IMR-90 (cell line): ENCODE results near the gene SPAG9. TPM values are rescaled to one million over a fixed set of nuclear protein-coding genes. Genes with fewer than 3 reads are reported as not detected.

ENCODE experiments used
- ATAC-seq: fragments of 200-7000 bp; cut with Tn5 transposase; 2 replicates; pipeline ENCODE4 v1.9.1; 2020; ENCODE audit warnings: low read depth, mild to moderate bottlenecking, moderate library complexity
- BruUV-seq: library from RNA; stranded (reverse); fragments of 400-500 nt; replicated peaks from 2 replicates; lab custom pipeline; 2021; lab: Mats Ljungman, UMichigan
- CTCF ChIA-PET: fragments of 300-600 bp; formaldehyde crosslinking; extraction: SDS; loops from one replicate; lab custom pipeline; 2021; ENCODE audit warnings: antibody characterized with exemption; lab: Yijun Ruan, JAX
- POLR2A ChIA-PET: fragments of 300-600 bp; sonication (Branson Sonifier 250); formaldehyde crosslinking; loops from one replicate; lab custom pipeline; 2022; ENCODE audit warnings: antibody characterized with exemption; ENCODE audit not compliant: unreplicated experiment; lab: Charles Lee
- DNase-seq: peaks from one replicate; pipeline ENCODE4 v3.0.0; 2013
- H2AFZ ChIP-seq: replicated peaks from 2 replicates; pipeline ENCODE3; 2013; ENCODE audit warnings: low read length, mild to moderate bottlenecking; ENCODE audit not compliant: poor library complexity
- H2AK5ac ChIP-seq: 2 replicates; pipeline ENCODE4 v1.6.1; 2013; ENCODE audit warnings: low read depth, low read length, inconsistent platforms
- H2AK9ac ChIP-seq: replicated peaks from 2 replicates; pipeline ENCODE3; 2013; ENCODE audit warnings: mild to moderate bottlenecking, low read depth, low read length, moderate library complexity; ENCODE audit not compliant: poor library complexity
- H2BK120ac ChIP-seq: 2 replicates; pipeline ENCODE4 v1.6.1; 2013; ENCODE audit warnings: low read depth, low read length, inconsistent platforms
- H2BK15ac ChIP-seq: 3 replicates; pipeline ENCODE4 v1.6.1; 2013; ENCODE audit warnings: low read depth, low read length, inconsistent platforms
- H2BK20ac ChIP-seq: 2 replicates; pipeline ENCODE4 v1.6.1; 2013; ENCODE audit warnings: low read depth, mild to moderate bottlenecking, inconsistent platforms, low read length, moderate library complexity
- H2BK5ac ChIP-seq: 2 replicates; pipeline ENCODE4 v1.6.1; 2013; ENCODE audit warnings: mild to moderate bottlenecking, low read depth, low read length, inconsistent platforms; ENCODE audit not compliant: poor library complexity, severe bottlenecking
- H3K14ac ChIP-seq: replicated peaks from 2 replicates; pipeline ENCODE4 v1.6.1; 2013; ENCODE audit warnings: low read depth, low read length, inconsistent platforms
- H3K18ac ChIP-seq: 2 replicates; pipeline ENCODE4 v1.6.1; 2013; ENCODE audit warnings: low read depth, low read length, control low read depth
- H3K23ac ChIP-seq: 2 replicates; pipeline ENCODE4 v1.6.1; 2013; ENCODE audit warnings: low read depth, low read length, inconsistent platforms
- H3K27ac ChIP-seq: 2 replicates; pipeline ENCODE4 v1.5.1; 2013; ENCODE audit warnings: mild to moderate bottlenecking, control low read depth, low read length; ENCODE audit not compliant: insufficient read depth
- H3K27me3 ChIP-seq: 2 replicates; pipeline ENCODE4 v1.6.1; 2013; ENCODE audit warnings: low read length; ENCODE audit not compliant: control insufficient read depth, insufficient read depth
- H3K36me3 ChIP-seq: 2 replicates; pipeline ENCODE4 v1.6.1; 2013; ENCODE audit warnings: low read length, mixed read lengths; ENCODE audit not compliant: control insufficient read depth, insufficient read depth
- H3K4ac ChIP-seq: 2 replicates; pipeline ENCODE4 v1.6.1; 2013; ENCODE audit warnings: low read depth, low read length, inconsistent platforms
- H3K4me1 ChIP-seq: 2 replicates; pipeline ENCODE4 v1.6.1; 2013; ENCODE audit warnings: low read length, mixed read lengths; ENCODE audit not compliant: control insufficient read depth, insufficient read depth
- H3K4me2 ChIP-seq: 2 replicates; pipeline ENCODE4 v1.6.1; 2013; ENCODE audit warnings: low read depth, mild to moderate bottlenecking, control low read depth, low read length, moderate library complexity
- H3K4me3 ChIP-seq: 2 replicates; pipeline ENCODE4 v1.5.1; 2013; ENCODE audit warnings: low read depth, mild to moderate bottlenecking, control low read depth, low read length, moderate library complexity; ENCODE audit not compliant: insufficient read depth
- H3K56ac ChIP-seq: 2 replicates; pipeline ENCODE4 v1.6.1; 2013; ENCODE audit warnings: low read length, inconsistent platforms; ENCODE audit not compliant: insufficient read depth; ENCODE audit errors: extremely low read depth
- H3K79me1 ChIP-seq, 2 experiments: 2 replicates each; pipeline ENCODE4 v1.6.1; 2013; ENCODE audit warnings: low read length in 2 of 2, inconsistent platforms in 1 of 2, low read depth in 1 of 2
- H3K9ac ChIP-seq: 2 replicates; pipeline ENCODE4 v1.6.1; 2013; ENCODE audit warnings: low read depth, low read length, control low read depth
- H3K9me1 ChIP-seq: 2 replicates; pipeline ENCODE4 v1.6.1; 2013; ENCODE audit warnings: low read length, inconsistent platforms; ENCODE audit not compliant: insufficient read depth
- H3K9me3 ChIP-seq: 2 replicates; pipeline ENCODE4 v1.6.1; 2013; ENCODE audit warnings: low read length; ENCODE audit not compliant: control insufficient read depth, insufficient read depth
- H4K20me1 ChIP-seq: 2 replicates; pipeline ENCODE4 v1.6.1; 2013; ENCODE audit warnings: low read length, inconsistent platforms; ENCODE audit not compliant: insufficient read depth
- H4K5ac ChIP-seq: 2 replicates; pipeline ENCODE4 v1.6.1; 2013; ENCODE audit warnings: mild to moderate bottlenecking, low read depth, low read length, control low read depth
- H4K8ac ChIP-seq, 2 experiments: 2 replicates each; pipeline ENCODE4 v1.6.1; 2013; ENCODE audit warnings: low read depth in 2 of 2, low read length in 2 of 2, control low read depth in 1 of 2, inconsistent platforms in 1 of 2
- H4K91ac ChIP-seq: 2 replicates; pipeline ENCODE4 v1.6.1; 2013; ENCODE audit warnings: low read depth, low read length, inconsistent platforms; ENCODE audit not compliant: insufficient read depth
- BHLHE40 ChIP-seq: fragments of 150-350 bp; IDR thresholded peaks from 2 replicates; pipeline ENCODE4 v1.6.1; 2016; ENCODE audit warnings: mild to moderate bottlenecking, low read depth, low read length
- CEBPB ChIP-seq: IDR thresholded peaks from 2 replicates; pipeline ENCODE4 v1.6.1; 2012; ENCODE audit warnings: low read depth, low read length, improper control_type of control experiment
- FOS ChIP-seq: fragments of 150-350 bp; IDR thresholded peaks from 2 replicates; pipeline ENCODE4 v1.6.1; 2016; ENCODE audit warnings: low read depth, low read length
- MAFK ChIP-seq: IDR thresholded peaks from 2 replicates; pipeline ENCODE4 v1.6.1; 2012; ENCODE audit warnings: low read depth, low read length, improper control_type of control experiment
- MAZ ChIP-seq: IDR thresholded peaks from 2 replicates; pipeline ENCODE4 v1.6.1; 2012; ENCODE audit warnings: low read depth, mild to moderate bottlenecking, low read length, improper control_type of control experiment, moderate library complexity, borderline replicate concordance
- NFE2L2 ChIP-seq: fragments of 150-350 bp; IDR thresholded peaks from 2 replicates; pipeline ENCODE4 v1.6.1; 2016; ENCODE audit warnings: low read depth, mild to moderate bottlenecking, low read length
- SMC3 ChIP-seq: fragments of 150-350 bp; IDR thresholded peaks from 2 replicates; pipeline ENCODE4 v1.6.1; 2016; ENCODE audit warnings: low read depth, mild to moderate bottlenecking, antibody characterized with exemption, low read length, moderate library complexity
- USF2 ChIP-seq: fragments of 150-350 bp; IDR thresholded peaks from 2 replicates; pipeline ENCODE4 v1.6.1; 2017; ENCODE audit warnings: mild to moderate bottlenecking, antibody characterized with exemption, low read length, low read depth
- WGBS, 2 experiments: methylation state at CpG; one replicate each; pipeline versions ENCODE4 v1.1.5 to v1.1.7; 2013; ENCODE audit warnings: missing lambda C conversion rate in 2 of 2; ENCODE audit not compliant: insufficient read length in 1 of 2; ENCODE audit errors: extremely low coverage in 2 of 2; 5-methylcytosine and 5-hydroxymethylcytosine counted together
- dilution Hi-C: fragments of 300-500 bp; cut with HindIII; formaldehyde crosslinking; loops from one replicate; pipeline ENCODE4 v1.14.3; 2018; ENCODE audit warnings: low sequenced_read_pairs; ENCODE audit not compliant: unreplicated experiment
- in situ Hi-C: fragments of 300-500 bp; cut with MboI; formaldehyde crosslinking; loops from 3 replicates; pipeline ENCODE4 v1.14.3; 2019; ENCODE audit warnings: low sequenced_read_pairs, inconsistent platforms, mixed read lengths
- intact Hi-C: fragments of 100-400 bp; cut with micrococcal nuclease; formaldehyde crosslinking; loops from 2 replicates; pipeline ENCODE4 v1.10.0; 2022
- polyA plus RNA-seq, 3 experiments: library from polyadenylated mRNA; depleted of rRNA; stranded (reverse); fragments of >200 nt; gene quantifications; 2 replicates each; pipeline ENCODE4 v1.2.3, GENCODE V29; 2012; ENCODE audit warnings: low replicate concordance in 1 of 3
- total RNA-seq: library from RNA; depleted of rRNA; stranded (reverse); fragments of >200 nt; gene quantifications from 2 replicates; pipeline ENCODE4 v1.2.3, GENCODE V29; 2012
- TF ChIP-seq, protein P1 (sequence below): fragments of 150-350 bp; IDR thresholded peaks from 2 replicates; pipeline ENCODE4 v1.6.1; 2016; ENCODE audit warnings: low read depth, mild to moderate bottlenecking, low read length, moderate library complexity, borderline replicate concordance

The SPAG9 gene
- total and polyA plus RNA-seq, 2 of the 4 experiments (the other 2 are of a cell fraction): 26.7 to 75.5 TPM

GRCh38 chr17:50927287-50927686 is 193.4 kb downstream of the SPAG9 start:
- H3K27me3 ChIP-seq: no peaks in the 10 kb centered on the region
- H3K4me2 ChIP-seq: no peak overlapping the region
- intact Hi-C loops (no loop called here), in situ Hi-C loops (no loop called here), dilution Hi-C loops (no loop called here)
- H2AFZ ChIP-seq: no peak overlapping the region
- ChIA-PET CTCF (no interaction called here), POLR2A (no interaction called here)
- H3K14ac ChIP-seq: no peak overlapping the region
- no peak overlapping the region for H3K4me3 ChIP-seq
- BruUV-seq: no TSS peak
- no CpG with 5 or more reads among the region's 4 CpGs for WGBS, 2 experiments
- no peak overlapping the region for H3K9ac ChIP-seq
- no peak overlapping the region for H2BK15ac ChIP-seq
- H3K23ac ChIP-seq: no peak overlapping the region
- no peak overlapping the region for H3K18ac ChIP-seq
- TF ChIP-seq CEBPB: no peak
- TF ChIP-seq BHLHE40: no peak
- no peak for TF ChIP-seq FOS
- no peak for TF ChIP-seq SMC3
- TF ChIP-seq MAFK: no peak
- no peak for TF ChIP-seq MAZ
- TF ChIP-seq USF2: no peak
- TF ChIP-seq, protein P1, sequence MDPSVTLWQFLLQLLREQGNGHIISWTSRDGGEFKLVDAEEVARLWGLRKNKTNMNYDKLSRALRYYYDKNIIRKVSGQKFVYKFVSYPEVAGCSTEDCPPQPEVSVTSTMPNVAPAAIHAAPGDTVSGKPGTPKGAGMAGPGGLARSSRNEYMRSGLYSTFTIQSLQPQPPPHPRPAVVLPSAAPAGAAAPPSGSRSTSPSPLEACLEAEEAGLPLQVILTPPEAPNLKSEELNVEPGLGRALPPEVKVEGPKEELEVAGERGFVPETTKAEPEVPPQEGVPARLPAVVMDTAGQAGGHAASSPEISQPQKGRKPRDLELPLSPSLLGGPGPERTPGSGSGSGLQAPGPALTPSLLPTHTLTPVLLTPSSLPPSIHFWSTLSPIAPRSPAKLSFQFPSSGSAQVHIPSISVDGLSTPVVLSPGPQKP: no peak
- TF ChIP-seq NFE2L2: no peak
- H2BK120ac ChIP-seq: no peak overlapping the region
- no peak overlapping the region for H3K56ac ChIP-seq
- peaks cover 6% of the 10 kb centered on the region for H3K4me1 ChIP-seq
- no peak overlapping the region for H4K91ac ChIP-seq
- H2BK20ac ChIP-seq: no peak overlapping the region
- no peak overlapping the region for H3K4ac ChIP-seq
- H2AK5ac ChIP-seq: no peak overlapping the region
- H3K9me3 ChIP-seq: no peaks in the 10 kb centered on the region
- no peaks in the 10 kb centered on the region for H3K36me3 ChIP-seq
- no peaks in the 10 kb centered on the region for H3K79me1 ChIP-seq
- DNase-seq (no peak), ATAC-seq (no peak)
- no peaks in the 10 kb centered on the region; the same call in 1 of the 2 replicates for H3K9me1 ChIP-seq
- no peak overlapping the region for H2AK9ac ChIP-seq
- no peaks in the 10 kb centered on the region for H4K20me1 ChIP-seq
- H3K27ac ChIP-seq: no peak overlapping the region
- H4K5ac ChIP-seq: no peak overlapping the region
- no peak overlapping the region for H4K8ac ChIP-seq
- H2BK5ac ChIP-seq: no peak overlapping the region
